Activated naive CD4-positive, alpha-beta T cell treated with anti-CD3 and anti-CD28 coated beads, Interleukin-2, amount 50 U/mL, for 24 hours (primary cell): ENCODE measurements around the gene CFAP54.

ENCODE experiments used
- H3K27ac Mint-ChIP-seq: one replicate; pipeline ENCODE4 v1.8.0; 2021; ENCODE audit warnings: mild to moderate bottlenecking, mixed read lengths
- H3K27me3 Mint-ChIP-seq: one replicate; pipeline ENCODE4 v1.8.0; 2021; ENCODE audit warnings: mixed read lengths
- H3K36me3 Mint-ChIP-seq: one replicate; pipeline ENCODE4 v1.8.0; 2021; ENCODE audit warnings: mixed read lengths
- H3K4me1 Mint-ChIP-seq: one replicate; pipeline ENCODE4 v1.8.0; 2021; ENCODE audit warnings: mixed read lengths
- H3K4me3 Mint-ChIP-seq: one replicate; pipeline ENCODE4 v1.8.0; 2021; ENCODE audit warnings: mild to moderate bottlenecking, mixed read lengths
- H3K9me3 Mint-ChIP-seq: one replicate; pipeline ENCODE4 v1.8.0; 2021; ENCODE audit warnings: mixed read lengths

CFAP54 gene

DNA sequence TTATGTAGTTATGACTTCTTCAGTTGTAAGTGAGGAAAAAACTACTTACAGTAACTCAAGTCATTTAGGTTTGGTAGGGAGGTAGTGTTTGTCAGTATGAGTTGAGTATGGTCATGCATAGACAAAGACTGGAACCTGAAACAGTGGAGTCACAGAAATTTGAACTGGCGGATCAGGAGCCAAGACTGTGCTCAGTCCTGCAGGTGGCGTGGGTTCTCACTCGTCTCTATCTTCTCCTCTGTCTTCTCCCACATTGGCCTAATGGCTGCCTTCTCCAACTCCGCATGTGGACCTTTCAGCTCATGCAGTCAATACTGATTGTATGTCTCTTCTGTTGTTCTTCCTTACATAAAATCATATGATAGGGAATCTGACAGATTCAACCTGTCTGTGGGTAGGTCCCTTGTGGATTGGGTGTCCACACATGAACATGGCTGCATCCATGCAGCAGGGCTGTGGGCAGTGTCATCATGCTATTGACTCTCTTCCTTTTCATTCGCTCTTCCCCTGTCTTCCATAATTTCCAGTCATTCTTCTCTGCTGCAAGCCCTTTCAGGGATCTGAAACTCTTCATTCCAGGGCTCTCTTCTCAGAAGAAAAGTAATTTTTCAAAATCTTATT lies 338.9 kb downstream of the CFAP54 start:
- Mint-ChIP-seq H3K4me3 (no peak overlapping the region), H3K4me1 (no peaks in the 10 kb centered on the region), H3K9me3 (no peaks in the 10 kb centered on the region), H3K27ac (no peak overlapping the region), H3K36me3 (no peaks in the 10 kb centered on the region), H3K27me3 (no peaks in the 10 kb centered on the region)

DNA sequence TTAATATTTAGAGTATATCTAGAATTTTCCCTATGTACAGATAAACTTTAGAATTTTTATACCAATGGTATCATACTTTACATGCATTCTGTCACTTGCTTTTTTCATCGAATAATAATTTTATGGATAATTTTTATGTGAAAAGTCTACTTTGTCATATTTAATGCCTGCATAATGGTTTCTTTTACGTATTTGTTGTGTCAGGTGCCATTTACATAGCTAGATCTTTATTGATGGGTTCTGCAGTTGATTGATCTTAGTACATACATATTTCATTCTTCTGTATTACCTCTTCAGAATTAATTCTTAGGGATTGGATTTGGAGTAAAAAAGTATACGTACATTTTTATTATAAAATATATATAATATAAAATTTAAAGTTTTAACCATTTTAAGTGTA lies 340.0 kb downstream of the CFAP54 start:
- no peak overlapping the region for H3K27ac Mint-ChIP-seq
- H3K9me3 Mint-ChIP-seq: no peaks in the 10 kb centered on the region
- H3K27me3 Mint-ChIP-seq: no peaks in the 10 kb centered on the region
- no peak overlapping the region for H3K4me3 Mint-ChIP-seq
- no peaks in the 10 kb centered on the region for H3K4me1 Mint-ChIP-seq
- H3K36me3 Mint-ChIP-seq: no peaks in the 10 kb centered on the region

DNA sequence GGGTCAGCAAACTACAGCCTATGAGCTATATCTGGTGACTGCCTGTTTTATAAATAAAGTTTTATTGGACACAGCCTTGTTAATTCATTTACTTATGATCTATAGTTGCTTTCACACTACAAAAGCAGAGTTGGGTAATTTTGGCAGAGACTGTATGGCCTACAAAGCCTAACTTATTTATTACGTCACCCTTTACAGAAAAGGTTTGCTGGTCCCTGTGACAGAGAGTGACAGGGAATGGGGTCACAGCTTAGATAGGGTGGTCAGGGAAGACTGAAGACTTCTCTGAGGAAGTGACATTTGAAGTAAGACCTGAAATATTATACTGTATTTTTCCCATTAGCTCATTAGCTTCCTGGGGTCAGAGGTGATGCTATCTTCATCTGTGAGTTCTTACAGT lies 342.0 kb downstream of the CFAP54 start:
- H3K4me1 Mint-ChIP-seq: no peaks in the 10 kb centered on the region
- H3K36me3 Mint-ChIP-seq: no peaks in the 10 kb centered on the region
- H3K27me3 Mint-ChIP-seq: no peaks in the 10 kb centered on the region
- H3K9me3 Mint-ChIP-seq: no peaks in the 10 kb centered on the region
- no peak overlapping the region for H3K4me3 Mint-ChIP-seq
- no peak overlapping the region for H3K27ac Mint-ChIP-seq

DNA sequence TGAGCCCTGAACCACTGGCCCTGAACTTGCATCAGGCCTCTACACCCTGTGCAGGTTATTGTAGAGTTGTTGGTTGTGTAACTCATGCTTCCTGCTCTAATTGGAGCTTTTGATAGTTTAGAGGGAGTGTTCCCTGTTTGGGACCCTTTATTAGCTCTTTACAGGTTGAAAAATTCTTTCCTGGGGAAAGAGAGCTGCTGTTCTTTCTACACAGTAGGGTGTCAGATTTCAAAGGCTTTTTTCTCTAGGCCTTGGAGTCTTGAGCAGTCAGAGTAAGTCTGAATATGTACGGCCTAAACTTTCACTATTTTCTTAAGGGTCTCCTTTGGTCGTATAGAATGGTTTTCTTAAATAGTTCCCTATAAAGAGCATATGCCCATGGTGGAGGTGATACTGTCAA lies 356.9 kb downstream of the CFAP54 start:
- Mint-ChIP-seq H3K27ac (no peak overlapping the region), H3K4me3 (no peak overlapping the region), H3K36me3 (no peaks in the 10 kb centered on the region), H3K4me1 (no peaks in the 10 kb centered on the region), H3K9me3 (no peaks in the 10 kb centered on the region), H3K27me3 (peaks cover 5% of the 10 kb centered on the region)

DNA sequence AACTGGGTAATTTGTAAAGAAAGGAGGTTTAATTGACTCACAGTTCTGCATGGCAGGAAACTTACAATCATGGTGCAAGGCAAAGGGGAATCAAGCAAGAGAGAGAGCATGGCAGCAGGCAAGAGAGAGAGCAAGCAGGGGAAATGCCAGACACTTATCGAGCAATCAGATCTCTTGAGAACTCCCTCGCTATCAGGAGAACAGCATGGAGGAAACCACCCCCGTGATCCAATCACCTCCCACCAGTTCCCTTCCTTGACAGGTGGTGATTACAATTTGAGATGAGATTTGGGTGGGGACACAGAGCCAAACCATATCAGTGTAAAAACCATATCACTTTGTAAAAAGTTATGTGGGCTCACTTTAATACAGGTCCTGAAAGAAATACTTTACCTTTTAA lies 361.3 kb downstream of the CFAP54 start:
- peaks cover 6% of the 10 kb centered on the region for H3K27me3 Mint-ChIP-seq
- no peak overlapping the region for H3K27ac Mint-ChIP-seq
- H3K36me3 Mint-ChIP-seq: no peaks in the 10 kb centered on the region
- no peaks in the 10 kb centered on the region for H3K4me1 Mint-ChIP-seq
- H3K9me3 Mint-ChIP-seq: no peaks in the 10 kb centered on the region
- H3K4me3 Mint-ChIP-seq: no peak overlapping the region

DNA sequence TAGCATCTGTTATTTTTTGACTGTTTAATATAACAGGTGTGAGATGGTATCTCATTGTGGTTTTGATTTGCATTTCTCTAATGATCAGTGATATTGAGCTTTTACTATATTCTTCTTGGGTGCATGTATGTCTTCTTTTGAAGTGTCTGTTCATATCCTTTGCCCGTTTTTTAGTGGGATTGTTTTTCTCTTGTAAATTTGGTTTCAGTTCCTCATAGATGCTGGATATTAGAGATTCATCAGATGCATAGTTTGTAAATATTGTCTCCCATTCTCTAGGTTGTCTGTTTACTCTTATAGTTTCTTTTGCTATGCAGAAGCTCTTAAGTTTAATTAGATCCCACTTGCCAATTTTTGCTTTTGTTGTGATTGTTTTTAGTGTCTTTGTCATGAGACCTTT lies 368.8 kb downstream of the CFAP54 start:
- Mint-ChIP-seq H3K4me3 (no peak overlapping the region), H3K27ac (no peak overlapping the region), H3K4me1 (no peaks in the 10 kb centered on the region), H3K27me3 (peaks cover 13% of the 10 kb centered on the region), H3K9me3 (peaks cover 5% of the 10 kb centered on the region), H3K36me3 (no peaks in the 10 kb centered on the region)

DNA sequence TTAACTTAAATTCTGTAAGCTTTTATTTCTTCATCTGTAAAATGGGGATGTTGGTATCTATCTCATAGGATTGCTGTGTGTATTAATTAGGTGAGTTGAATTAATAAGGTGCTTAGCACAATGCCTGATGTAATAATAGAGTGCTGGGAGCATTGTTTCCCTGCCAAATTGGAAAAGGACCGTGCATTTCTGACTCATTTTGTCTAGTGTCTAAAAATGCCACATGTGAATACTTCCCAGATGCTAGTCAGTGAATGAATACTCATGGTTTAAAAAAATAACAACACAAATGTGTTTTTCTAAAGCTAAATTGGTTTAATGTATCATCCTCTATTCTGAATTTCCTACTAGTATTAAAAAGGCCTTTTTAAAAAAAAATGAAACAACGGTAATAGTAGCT lies 372.3 kb downstream of the CFAP54 start:
- Mint-ChIP-seq H3K4me3 (no peak overlapping the region), H3K36me3 (no peaks in the 10 kb centered on the region), H3K27me3 (peaks cover 19% of the 10 kb centered on the region), H3K9me3 (peaks cover 5% of the 10 kb centered on the region), H3K4me1 (no peaks in the 10 kb centered on the region), H3K27ac (no peak overlapping the region)

DNA sequence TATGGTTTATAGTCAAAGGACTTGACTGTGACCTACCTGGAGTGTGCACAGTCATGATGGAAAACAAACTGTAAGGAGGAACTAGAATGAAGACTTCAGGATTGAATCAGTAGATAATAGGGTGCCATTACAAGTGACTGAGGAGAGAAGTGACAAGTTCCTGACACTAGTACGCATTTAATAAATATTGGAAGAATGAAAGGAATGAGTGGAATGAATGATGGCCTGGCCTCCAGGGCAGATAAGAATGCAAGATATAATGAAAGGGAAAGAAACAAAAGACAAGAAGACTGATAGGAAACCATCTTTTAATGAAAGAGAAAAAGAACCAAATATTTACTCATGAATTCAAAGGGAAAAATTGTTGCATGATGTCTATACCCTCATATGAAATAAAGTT lies 372.9 kb downstream of the CFAP54 start:
- H3K4me1 Mint-ChIP-seq: no peaks in the 10 kb centered on the region

DNA sequence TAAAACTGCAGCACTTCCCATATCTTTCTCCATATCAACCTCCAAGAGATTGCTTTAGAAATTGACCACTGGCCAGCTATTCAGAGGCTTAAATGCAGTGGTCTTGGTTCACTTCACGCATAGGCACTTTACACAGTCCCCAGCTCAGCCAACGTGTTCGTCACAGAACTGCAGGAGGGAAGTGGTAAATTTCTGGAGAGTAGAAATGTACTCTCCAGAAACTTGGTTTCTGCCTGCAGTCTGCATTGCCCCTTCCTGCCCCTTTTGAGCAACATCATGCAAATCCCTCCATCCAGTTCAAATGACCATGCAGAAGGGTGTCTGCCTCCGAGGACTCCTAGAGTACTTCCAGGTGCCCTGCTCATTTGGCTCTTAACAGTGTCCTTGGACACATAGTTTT lies 375.0 kb downstream of the CFAP54 start:
- Mint-ChIP-seq H3K36me3 (no peaks in the 10 kb centered on the region), H3K4me3 (no peak overlapping the region), H3K4me1 (no peaks in the 10 kb centered on the region), H3K27me3 (peaks cover 13% of the 10 kb centered on the region), H3K27ac (no peak overlapping the region), H3K9me3 (no peaks in the 10 kb centered on the region)

More for the DNA sequence above, 372.9 kb downstream of the CFAP54 start:
- no peak overlapping the region for H3K27ac Mint-ChIP-seq
- H3K36me3 Mint-ChIP-seq: no peaks in the 10 kb centered on the region
- peaks cover 19% of the 10 kb centered on the region for H3K27me3 Mint-ChIP-seq
- H3K4me3 Mint-ChIP-seq: no peak overlapping the region
- H3K9me3 Mint-ChIP-seq: peaks cover 5% of the 10 kb centered on the region

DNA sequence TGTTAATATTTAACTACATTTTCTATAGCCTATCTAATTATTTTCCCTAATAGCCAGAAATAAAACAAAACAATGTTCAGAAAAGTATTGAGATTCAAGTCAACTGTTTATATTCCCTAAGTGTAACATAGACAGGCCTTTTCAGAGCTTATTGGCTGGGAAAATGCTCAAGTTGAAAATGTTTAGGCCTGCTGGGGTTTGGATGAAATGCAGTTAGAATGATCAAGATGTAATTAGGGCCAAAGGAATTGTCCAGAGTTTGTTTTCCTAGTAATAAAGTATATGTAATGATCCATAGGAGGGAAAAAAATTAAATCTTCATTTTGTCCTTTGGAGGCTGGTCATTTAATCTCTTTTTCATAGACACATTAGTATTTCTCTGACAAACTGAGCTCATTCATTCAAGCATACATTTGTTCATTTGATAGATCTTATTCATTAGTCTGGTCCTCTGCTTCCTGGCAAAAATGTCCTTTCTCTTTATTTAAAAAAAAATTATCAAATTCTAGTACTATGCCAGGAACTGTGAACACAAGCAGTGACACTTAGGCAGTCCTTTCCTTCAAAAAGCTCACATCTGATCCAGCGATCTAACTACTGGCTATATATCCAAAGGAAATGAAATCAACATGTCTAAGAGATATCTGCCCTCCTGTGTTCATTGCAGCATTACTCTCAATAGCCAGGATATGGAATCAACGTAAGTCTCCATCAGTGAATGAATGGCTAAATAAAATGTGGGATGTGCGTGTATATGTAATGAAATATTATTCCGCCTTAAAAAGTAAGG lies 377.6 kb downstream of the CFAP54 start:
- H3K4me1 Mint-ChIP-seq: no peaks in the 10 kb centered on the region
- H3K4me3 Mint-ChIP-seq: no peak overlapping the region
- H3K9me3 Mint-ChIP-seq: no peaks in the 10 kb centered on the region
- no peaks in the 10 kb centered on the region for H3K36me3 Mint-ChIP-seq
- H3K27me3 Mint-ChIP-seq: peaks cover 11% of the 10 kb centered on the region
- no peak overlapping the region for H3K27ac Mint-ChIP-seq

DNA sequence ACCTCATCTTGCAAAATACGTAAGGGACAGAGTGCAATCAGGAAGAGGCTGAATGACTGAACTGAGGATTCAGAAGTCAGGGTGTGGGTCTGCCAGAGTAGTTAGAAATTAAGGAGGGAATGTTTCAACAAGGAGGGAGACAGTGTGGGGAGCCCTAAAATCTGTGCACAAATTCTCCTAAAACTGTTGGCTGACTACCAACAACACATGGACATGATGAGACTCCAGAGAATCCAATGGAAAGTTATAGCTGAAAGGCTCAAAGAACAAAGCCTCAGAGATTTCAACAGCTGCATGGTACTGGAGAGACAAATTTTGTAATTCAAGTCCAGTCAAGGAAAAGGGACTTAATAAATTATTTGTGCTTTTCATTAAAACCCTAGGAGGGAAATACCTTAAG lies 381.6 kb downstream of the CFAP54 start:
- Mint-ChIP-seq H3K4me3 (no peak overlapping the region), H3K27ac (no peak overlapping the region), H3K36me3 (no peaks in the 10 kb centered on the region), H3K9me3 (no peaks in the 10 kb centered on the region), H3K4me1 (no peaks in the 10 kb centered on the region), H3K27me3 (peaks cover 5% of the 10 kb centered on the region)

DNA sequence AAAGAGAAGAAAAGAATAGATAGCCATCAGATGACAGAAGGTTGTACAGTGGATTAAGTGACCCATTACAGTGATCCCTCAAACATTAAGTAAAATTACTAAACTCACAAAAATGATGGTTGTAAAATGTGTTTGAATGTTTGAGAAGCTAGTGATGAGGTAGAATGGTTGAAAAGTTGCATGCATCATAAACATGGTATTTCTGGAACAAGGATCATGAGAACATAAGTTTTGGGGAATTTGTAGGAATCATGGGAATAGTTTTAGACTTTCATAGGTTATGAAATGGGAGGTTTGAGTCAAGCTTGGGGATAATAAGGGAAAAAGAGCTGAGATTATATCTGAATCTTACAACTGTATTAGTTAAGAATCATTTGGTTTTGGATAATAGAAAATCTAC lies 383.6 kb downstream of the CFAP54 start:
- Mint-ChIP-seq H3K27ac (no peak overlapping the region), H3K36me3 (no peaks in the 10 kb centered on the region), H3K27me3 (peaks cover 5% of the 10 kb centered on the region), H3K4me1 (no peaks in the 10 kb centered on the region), H3K9me3 (no peaks in the 10 kb centered on the region), H3K4me3 (no peak overlapping the region)

DNA sequence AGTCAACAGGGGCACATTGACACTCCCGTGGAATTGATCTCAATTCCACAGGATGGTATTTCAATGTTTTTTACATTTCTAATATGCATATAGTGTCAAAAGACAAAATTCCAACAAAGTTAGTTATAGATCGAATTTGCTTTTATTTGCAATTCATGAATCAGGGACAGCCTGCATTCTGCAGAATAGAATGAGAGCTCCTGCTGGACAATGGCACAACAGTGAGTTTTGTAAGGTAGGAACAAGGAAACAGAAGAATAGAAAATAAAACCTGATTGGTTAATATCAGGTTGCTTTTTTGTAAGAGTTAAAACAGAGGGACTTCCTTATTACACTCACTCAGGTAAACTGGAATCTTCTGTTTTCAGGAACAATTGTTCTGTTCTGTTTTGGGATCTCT lies 384.8 kb downstream of the CFAP54 start:
- Mint-ChIP-seq H3K4me3 (no peak overlapping the region), H3K9me3 (no peaks in the 10 kb centered on the region), H3K36me3 (no peaks in the 10 kb centered on the region), H3K27me3 (peaks cover 3% of the 10 kb centered on the region), H3K27ac (no peak overlapping the region), H3K4me1 (no peaks in the 10 kb centered on the region)

DNA sequence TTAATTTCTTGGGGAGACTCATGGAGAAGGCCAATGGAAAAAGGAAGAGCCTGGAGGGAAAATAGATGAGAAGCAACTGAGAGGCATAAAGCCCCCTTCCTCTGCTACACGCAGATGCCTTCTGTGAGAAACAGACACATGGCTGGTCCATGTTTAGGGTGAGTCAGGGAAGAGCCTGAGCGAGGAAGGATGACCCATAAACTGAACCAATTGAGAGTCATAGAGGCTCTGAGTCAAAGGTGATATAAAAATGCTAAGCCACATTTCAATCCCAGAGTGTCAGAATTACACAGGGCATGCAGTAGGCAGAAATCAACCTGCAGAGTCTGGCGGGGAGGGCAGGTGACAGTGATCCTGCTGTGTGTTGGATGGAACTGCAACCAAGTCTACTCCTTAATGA lies 387.6 kb downstream of the CFAP54 start:
- no peaks in the 10 kb centered on the region for H3K9me3 Mint-ChIP-seq
- no peak overlapping the region for H3K4me3 Mint-ChIP-seq
- no peak overlapping the region for H3K27ac Mint-ChIP-seq
- H3K27me3 Mint-ChIP-seq: peaks cover 3% of the 10 kb centered on the region
- H3K4me1 Mint-ChIP-seq: no peaks in the 10 kb centered on the region
- no peaks in the 10 kb centered on the region for H3K36me3 Mint-ChIP-seq

DNA sequence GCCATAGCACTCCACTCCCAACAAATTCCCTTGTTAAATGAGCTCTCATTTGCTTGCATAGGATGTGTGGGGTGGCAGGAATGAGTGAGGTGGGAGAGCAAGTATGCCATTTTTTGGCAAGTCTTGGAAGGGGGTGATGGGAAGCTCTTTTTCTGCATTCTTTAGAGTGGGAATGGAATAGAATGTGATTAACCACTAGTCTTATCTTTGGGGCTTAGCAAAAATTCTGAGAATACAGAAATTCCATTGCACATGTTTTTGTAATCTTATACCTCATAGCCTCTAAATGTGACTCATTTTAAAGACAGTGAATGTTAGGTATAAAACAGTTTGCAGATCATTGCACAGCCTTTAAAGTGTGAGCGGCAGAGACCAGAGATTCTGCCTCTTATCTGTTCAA lies 389.3 kb downstream of the CFAP54 start:
- peaks cover 3% of the 10 kb centered on the region for H3K27me3 Mint-ChIP-seq
- H3K4me1 Mint-ChIP-seq: no peaks in the 10 kb centered on the region
- no peak overlapping the region for H3K27ac Mint-ChIP-seq
- H3K4me3 Mint-ChIP-seq: no peak overlapping the region
- no peaks in the 10 kb centered on the region for H3K36me3 Mint-ChIP-seq
- H3K9me3 Mint-ChIP-seq: no peaks in the 10 kb centered on the region

DNA sequence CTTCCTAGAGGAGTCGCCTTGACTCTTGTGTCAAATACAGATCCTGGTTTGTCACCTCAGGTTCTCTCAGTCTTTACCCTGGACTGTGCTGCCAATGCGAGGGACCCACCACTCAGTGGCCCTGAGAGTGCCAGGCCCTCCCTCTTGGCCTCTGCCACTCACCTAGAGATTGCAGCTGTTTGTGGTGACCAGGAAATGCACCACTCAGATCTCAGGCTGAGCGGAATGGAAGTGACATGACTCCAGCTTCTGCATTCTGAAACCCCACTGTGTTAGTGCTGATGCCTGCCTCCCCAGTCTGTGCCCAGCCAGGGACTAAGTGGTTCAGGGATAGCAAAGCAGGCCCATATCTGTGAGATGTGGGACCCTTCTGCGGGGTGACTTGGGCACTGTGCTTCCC lies 389.9 kb downstream of the CFAP54 start:
- H3K4me3 Mint-ChIP-seq: no peak overlapping the region
- H3K4me1 Mint-ChIP-seq: no peaks in the 10 kb centered on the region
- no peaks in the 10 kb centered on the region for H3K27me3 Mint-ChIP-seq
- H3K36me3 Mint-ChIP-seq: no peaks in the 10 kb centered on the region
- H3K27ac Mint-ChIP-seq: no peak overlapping the region
- no peaks in the 10 kb centered on the region for H3K9me3 Mint-ChIP-seq

DNA sequence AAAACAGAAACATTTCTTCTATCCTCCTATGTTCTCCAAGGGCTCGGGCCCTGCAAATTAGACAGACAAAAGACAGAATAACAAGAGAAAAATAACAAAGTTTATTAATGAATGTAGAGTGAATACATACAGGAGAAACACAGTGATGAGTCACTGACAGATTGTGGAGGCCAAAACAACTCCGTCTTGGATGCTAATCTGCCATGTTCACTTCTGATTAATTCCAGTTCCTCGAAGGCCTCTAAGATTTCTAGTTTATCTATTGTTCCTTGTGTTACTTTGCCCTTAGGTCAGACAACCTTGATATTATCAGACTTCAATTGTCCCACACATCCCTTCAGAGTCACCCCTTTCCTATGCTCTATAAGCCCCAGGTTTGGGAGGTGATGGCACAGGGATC lies 390.8 kb downstream of the CFAP54 start:
- H3K4me1 Mint-ChIP-seq: no peaks in the 10 kb centered on the region
- H3K4me3 Mint-ChIP-seq: no peak overlapping the region
- H3K27me3 Mint-ChIP-seq: no peaks in the 10 kb centered on the region
- no peaks in the 10 kb centered on the region for H3K9me3 Mint-ChIP-seq
- H3K27ac Mint-ChIP-seq: no peak overlapping the region
- H3K36me3 Mint-ChIP-seq: no peaks in the 10 kb centered on the region
